Measurements from ENCODE around the gene AQP2.

Gene AQP2

GRCh38 chr12:49910331-49911212, 40.0 kb upstream of the AQP2 start:
- no peak overlapping the region for H3K4me3 ChIP-seq (ENCODE audit: low read depth, low read length)
- no peak for DNase-seq (ENCODE audit: low read depth, low spot score)
- TF ChIP-seq CTCF (IDR thresholded peaks at IDR 0.05; ENCODE audit: low read depth, low read length) = no peak
- in situ Hi-C loops (cut with HindIII; ENCODE audit: low sequenced_read_pairs) = no loop called here

- in situ Hi-C loops (cut with HindIII; ENCODE audit: low sequenced_read_pairs) = no loop called here
- no peak for DNase-seq (ENCODE audit: low read depth, low spot score)
- TF ChIP-seq CTCF (IDR thresholded peaks at IDR 0.05; ENCODE audit: low read depth, low read length) = no peak
- H3K4me3 ChIP-seq (ENCODE audit: low read depth, low read length) = no peak overlapping the region
Measured at GRCh38 chr12:49911213-49911605, 39.3 kb upstream of the AQP2 start.

- in situ Hi-C loops (cut with HindIII; ENCODE audit: low sequenced_read_pairs) = no loop called here
- DNase-seq (ENCODE audit: low read depth, low spot score) = no peak
- no peak for TF ChIP-seq CTCF (IDR thresholded peaks at IDR 0.05; ENCODE audit: low read depth, low read length)
- H3K4me3 ChIP-seq (ENCODE audit: low read depth, low read length) = no peak overlapping the region
Measured at GRCh38 chr12:49912345-49913255, 37.9 kb upstream of the AQP2 start.

- no peak overlapping the region for H3K4me3 ChIP-seq (ENCODE audit: low read depth, low read length)
- DNase-seq (ENCODE audit: low read depth, low spot score) = no peak
- in situ Hi-C loops (cut with HindIII; ENCODE audit: low sequenced_read_pairs) = no loop called here
- no peak for TF ChIP-seq CTCF (IDR thresholded peaks at IDR 0.05; ENCODE audit: low read depth, low read length)
Measured at GRCh38 chr12:49916129-49916919, 34.2 kb upstream of the AQP2 start.

- in situ Hi-C loops (cut with HindIII; ENCODE audit: low sequenced_read_pairs) = no loop called here
- DNase-seq (ENCODE audit: low read depth, low spot score) = no peak
- no peak for TF ChIP-seq CTCF (IDR thresholded peaks at IDR 0.05; ENCODE audit: low read depth, low read length)
- no peak overlapping the region for H3K4me3 ChIP-seq (ENCODE audit: low read depth, low read length)
Measured at GRCh38 chr12:49917166-49917787, 33.3 kb upstream of the AQP2 start.

GRCh38 chr12:49917788-49918173, 32.8 kb upstream of the AQP2 start:
- TF ChIP-seq CTCF (IDR thresholded peaks at IDR 0.05; ENCODE audit: low read depth, low read length) = no peak
- no peak overlapping the region for H3K4me3 ChIP-seq (ENCODE audit: low read depth, low read length)
- no peak for DNase-seq (ENCODE audit: low read depth, low spot score)
- in situ Hi-C loops (cut with HindIII; ENCODE audit: low sequenced_read_pairs) = no loop called here

Data from astrocyte of the spinal cord (primary cell).